Measurements from ENCODE around the gene HSD11B2. TPM values are rescaled to one million over a fixed set of nuclear protein-coding genes. Genes with fewer than 3 reads are reported as not detected.
A peak's percentile ranks its signal among the peaks of the same experiment; 100 is the strongest.

The HSD11B2 gene
- total RNA-seq, 3 donors from 2014 or later (not counting 1 experiment from before 2014, with no cell fraction given), result not detected

GRCh38 chr16:67426950-67427349, 4.0 kb upstream of the HSD11B2 start:
- WGBS (ENCODE audit: insufficient coverage), result 81% methylated on average over 7 of the region's 7 CpGs
- Histone ChIP-seq H3K36me3 (ENCODE audit: control insufficient read depth, insufficient read depth, low read length) (no peaks in the 10 kb centered on the region), H3K4me1 (ENCODE audit: control insufficient read depth, insufficient read depth, low read length) (peaks cover 13% of the 10 kb centered on the region), H3K27ac (ENCODE audit: low read length) (no peak overlapping the region), H3K27me3 (ENCODE audit: control insufficient read depth, insufficient read depth, low read length) (peaks cover 31% of the 10 kb centered on the region), H3K9me3 (ENCODE audit: control insufficient read depth, insufficient read depth, low read length) (no peaks in the 10 kb centered on the region), H3K4me3 (ENCODE audit: low read length) (no peak overlapping the region)
- no peak for TF ChIP-seq CTCF (IDR thresholded peaks at IDR 0.05)
- Mint-ChIP-seq H3K9me3 (no peaks in the 10 kb centered on the region), H3K4me3 (no peak overlapping the region), H3K36me3 (no peaks in the 10 kb centered on the region), H3K27ac (no peak overlapping the region), H3K27me3 (ENCODE audit: low read depth in 2 of 2) (peaks cover 35 to 37% of the 10 kb centered on the region in 2 donors), H3K4me1 (peaks cover 5% of the 10 kb centered on the region in 2 donors)
- no peak for ATAC-seq
- intact Hi-C loops (cut with micrococcal nuclease), result loop anchor here (5.0 kb wide), 1 partner anchor 40 kb away; no protein-coding TSS in a partner anchor
- DNase-seq, result no peak

GRCh38 chr16:67428146-67428731, 2.7 kb upstream of the HSD11B2 start:
- Histone ChIP-seq H3K27me3 (ENCODE audit: control insufficient read depth, insufficient read depth, low read length) (peaks cover 32% of the 10 kb centered on the region), H3K9me3 (ENCODE audit: control insufficient read depth, insufficient read depth, low read length) (no peaks in the 10 kb centered on the region), H3K36me3 (ENCODE audit: control insufficient read depth, insufficient read depth, low read length) (no peaks in the 10 kb centered on the region), H3K4me3 (ENCODE audit: low read length) (no peak overlapping the region), H3K4me1 (ENCODE audit: control insufficient read depth, insufficient read depth, low read length) (peaks cover 13% of the 10 kb centered on the region), H3K27ac (ENCODE audit: low read length) (no peak overlapping the region)
- ATAC-seq (peak; percentile 64 to 78 (median 68)), DNase-seq (peak; percentile 45 to 68)
- Mint-ChIP-seq H3K4me1 (peaks cover 5% of the 10 kb centered on the region in 2 donors), H3K27ac (no peak overlapping the region), H3K27me3 (ENCODE audit: low read depth in 2 of 2) (peaks cover 28 to 40% of the 10 kb centered on the region in 2 donors), H3K9me3 (no peaks in the 10 kb centered on the region), H3K36me3 (no peaks in the 10 kb centered on the region), H3K4me3 (no peak overlapping the region)
- intact Hi-C loops (cut with micrococcal nuclease), result loop anchor here (5.0 kb wide), 1 partner anchor 39 kb away; no protein-coding TSS in a partner anchor
- 21% methylated on average over 11 of the region's 11 CpGs for WGBS (ENCODE audit: insufficient coverage)
- peak; percentile 59 for TF ChIP-seq CTCF (IDR thresholded peaks at IDR 0.05)

- H3K36me3 ChIP-seq (ENCODE audit: control insufficient read depth, insufficient read depth, low read length), result no peaks in the 10 kb centered on the region
- no peak for TF ChIP-seq CTCF (IDR thresholded peaks at IDR 0.05)
- H3K4me1 ChIP-seq (ENCODE audit: control insufficient read depth, insufficient read depth, low read length), result peaks cover 13% of the 10 kb centered on the region
- H3K27ac ChIP-seq (ENCODE audit: low read length), result no peak overlapping the region
- WGBS (ENCODE audit: insufficient coverage), result 83% methylated on average over 3 of the region's 3 CpGs
- H3K27me3 Mint-ChIP-seq (ENCODE audit: low read depth in 2 of 2), result peaks cover 21 to 40% of the 10 kb centered on the region in 2 donors
- no peak for DNase-seq
- peaks cover 5% of the 10 kb centered on the region in 2 donors for H3K4me1 Mint-ChIP-seq
- ATAC-seq, result no peak
- H3K4me3 ChIP-seq (ENCODE audit: low read length), result no peak overlapping the region
- H3K9me3 ChIP-seq (ENCODE audit: control insufficient read depth, insufficient read depth, low read length), result no peaks in the 10 kb centered on the region
- H3K27me3 ChIP-seq (ENCODE audit: control insufficient read depth, insufficient read depth, low read length), result peaks cover 32% of the 10 kb centered on the region
- H3K27ac Mint-ChIP-seq, result no peak overlapping the region
- no peaks in the 10 kb centered on the region for H3K9me3 Mint-ChIP-seq
- peak overlapping the region; percentile 37 for H3K4me3 Mint-ChIP-seq
- intact Hi-C loops (cut with micrococcal nuclease), result loop anchor here (5.0 kb wide), 1 partner anchor 38 kb away; no protein-coding TSS in a partner anchor
- no peaks in the 10 kb centered on the region for H3K36me3 Mint-ChIP-seq
Observed at GRCh38 chr16:67429053-67429798, 1.7 kb upstream of the HSD11B2 start.

Measured in natural killer cell (primary cell).